CMK (cell line): ENCODE data around the gene RAI1.
"Not testable (repeated sequence)": the region's sequence is repeated elsewhere in the genome, so short reads cannot be mapped to it uniquely, and the experiment has no call there.

Experiments used
- DNase-seq: peaks from one replicate; pipeline ENCODE4 v3.0.0-alpha.2; 2010; ENCODE audit warnings: low read depth

RAI1 gene, protein sequence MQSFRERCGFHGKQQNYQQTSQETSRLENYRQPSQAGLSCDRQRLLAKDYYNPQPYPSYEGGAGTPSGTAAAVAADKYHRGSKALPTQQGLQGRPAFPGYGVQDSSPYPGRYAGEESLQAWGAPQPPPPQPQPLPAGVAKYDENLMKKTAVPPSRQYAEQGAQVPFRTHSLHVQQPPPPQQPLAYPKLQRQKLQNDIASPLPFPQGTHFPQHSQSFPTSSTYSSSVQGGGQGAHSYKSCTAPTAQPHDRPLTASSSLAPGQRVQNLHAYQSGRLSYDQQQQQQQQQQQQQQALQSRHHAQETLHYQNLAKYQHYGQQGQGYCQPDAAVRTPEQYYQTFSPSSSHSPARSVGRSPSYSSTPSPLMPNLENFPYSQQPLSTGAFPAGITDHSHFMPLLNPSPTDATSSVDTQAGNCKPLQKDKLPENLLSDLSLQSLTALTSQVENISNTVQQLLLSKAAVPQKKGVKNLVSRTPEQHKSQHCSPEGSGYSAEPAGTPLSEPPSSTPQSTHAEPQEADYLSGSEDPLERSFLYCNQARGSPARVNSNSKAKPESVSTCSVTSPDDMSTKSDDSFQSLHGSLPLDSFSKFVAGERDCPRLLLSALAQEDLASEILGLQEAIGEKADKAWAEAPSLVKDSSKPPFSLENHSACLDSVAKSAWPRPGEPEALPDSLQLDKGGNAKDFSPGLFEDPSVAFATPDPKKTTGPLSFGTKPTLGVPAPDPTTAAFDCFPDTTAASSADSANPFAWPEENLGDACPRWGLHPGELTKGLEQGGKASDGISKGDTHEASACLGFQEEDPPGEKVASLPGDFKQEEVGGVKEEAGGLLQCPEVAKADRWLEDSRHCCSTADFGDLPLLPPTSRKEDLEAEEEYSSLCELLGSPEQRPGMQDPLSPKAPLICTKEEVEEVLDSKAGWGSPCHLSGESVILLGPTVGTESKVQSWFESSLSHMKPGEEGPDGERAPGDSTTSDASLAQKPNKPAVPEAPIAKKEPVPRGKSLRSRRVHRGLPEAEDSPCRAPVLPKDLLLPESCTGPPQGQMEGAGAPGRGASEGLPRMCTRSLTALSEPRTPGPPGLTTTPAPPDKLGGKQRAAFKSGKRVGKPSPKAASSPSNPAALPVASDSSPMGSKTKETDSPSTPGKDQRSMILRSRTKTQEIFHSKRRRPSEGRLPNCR (N-terminal part only)

GRCh38 chr17:17681187-17681743, at the start of gene RAI1:
RAI1 (plus strand) TSS chr17:17681458; CDS start chr17:17792949, 111,491 bp downstream.
- DNase-seq = peak; percentile 65

DNA sequence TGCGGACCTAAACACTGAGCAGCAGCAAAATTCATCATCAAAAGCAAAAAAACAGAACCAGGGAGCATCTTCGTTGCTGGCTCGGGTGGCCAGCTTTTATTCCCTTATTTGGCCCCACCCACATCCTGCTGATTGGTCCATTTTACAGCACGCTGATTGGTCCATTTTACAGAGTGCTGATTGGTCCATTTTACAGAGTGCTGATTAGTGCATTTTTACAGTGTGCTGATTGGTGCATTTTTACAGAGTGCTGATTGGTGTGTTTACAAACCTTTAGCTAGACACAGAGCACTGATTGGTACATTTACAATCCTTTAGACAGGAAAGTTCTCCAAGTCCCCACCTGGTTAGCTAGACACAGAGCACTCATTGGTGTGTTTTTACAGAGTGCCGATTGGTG, 48.6 kb upstream of the RAI1 start:
- DNase-seq = peak; percentile 49

DNA sequence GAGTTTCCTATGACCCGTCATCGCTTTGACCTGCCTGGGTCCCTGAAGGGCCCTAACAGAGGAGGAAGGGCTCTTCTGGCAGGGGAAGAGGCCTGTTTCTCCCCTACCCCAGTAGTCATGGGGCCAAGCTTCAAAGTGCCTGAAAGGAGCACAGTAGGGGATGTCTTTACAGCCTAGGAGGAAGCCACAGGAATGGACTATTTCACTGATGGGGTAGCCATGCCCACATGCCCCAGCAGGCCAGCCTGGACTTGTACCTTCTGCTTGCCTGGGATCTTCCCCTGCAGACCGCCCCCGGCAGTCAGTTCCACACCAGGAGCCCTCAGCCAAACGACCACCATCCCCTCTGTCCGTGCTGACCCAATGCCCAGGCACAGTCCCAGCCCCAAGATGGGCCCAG, 47.9 kb upstream of the RAI1 start:
- DNase-seq = no peak

DNA sequence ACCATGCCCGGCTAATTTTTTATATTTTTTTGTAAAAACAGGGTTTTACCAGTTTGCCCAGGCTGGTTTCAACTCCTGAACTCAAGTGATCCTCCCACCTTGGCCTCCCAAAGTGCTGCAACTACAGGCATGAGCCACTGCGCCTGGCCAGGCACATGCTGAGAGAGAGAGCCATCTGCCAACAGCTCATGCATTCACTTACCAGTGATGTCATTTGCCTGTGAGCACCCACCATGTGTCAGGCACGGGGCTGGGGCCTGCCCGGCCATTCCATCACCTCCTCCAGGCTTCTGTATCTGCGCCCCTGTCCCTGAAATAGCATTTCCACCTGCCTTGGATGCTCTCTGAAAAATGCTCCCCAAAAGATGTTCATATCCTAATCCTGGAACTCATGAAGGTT, 46.1 kb upstream of the RAI1 start:
- no peak for DNase-seq

GRCh38 chr17:17635537-17636271, 45.6 kb upstream of the RAI1 start:
- not testable (repeated sequence) for DNase-seq

DNA sequence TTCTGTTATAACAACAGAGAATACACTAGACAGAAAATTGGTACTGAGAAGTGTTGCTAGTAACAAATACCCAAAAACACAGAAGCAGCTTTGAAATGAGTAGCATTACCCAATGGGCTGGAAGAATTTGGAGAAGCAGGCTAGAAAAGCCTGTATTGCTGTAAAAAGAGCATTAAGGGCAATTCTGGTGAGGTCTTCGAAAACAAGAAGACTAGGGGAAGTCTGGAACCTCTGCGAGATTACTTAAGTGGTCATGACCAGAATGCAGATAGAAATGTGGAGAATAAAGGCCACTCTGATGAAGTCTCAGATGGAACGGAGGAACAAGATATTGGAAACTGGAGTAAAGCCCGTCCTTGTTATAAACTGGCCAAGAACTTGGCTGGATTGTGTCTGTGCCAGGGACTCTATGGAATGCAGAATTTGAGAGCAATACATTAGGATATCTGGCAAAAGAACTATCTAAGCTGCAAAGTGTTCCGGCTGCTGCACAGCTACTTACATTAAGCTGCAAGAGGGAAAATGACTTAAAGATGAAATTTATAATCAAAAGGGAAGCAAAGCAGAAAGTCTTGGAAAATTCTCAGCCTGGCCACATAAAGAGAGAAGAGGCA, 44.9 kb upstream of the RAI1 start:
- DNase-seq = no peak

DNA sequence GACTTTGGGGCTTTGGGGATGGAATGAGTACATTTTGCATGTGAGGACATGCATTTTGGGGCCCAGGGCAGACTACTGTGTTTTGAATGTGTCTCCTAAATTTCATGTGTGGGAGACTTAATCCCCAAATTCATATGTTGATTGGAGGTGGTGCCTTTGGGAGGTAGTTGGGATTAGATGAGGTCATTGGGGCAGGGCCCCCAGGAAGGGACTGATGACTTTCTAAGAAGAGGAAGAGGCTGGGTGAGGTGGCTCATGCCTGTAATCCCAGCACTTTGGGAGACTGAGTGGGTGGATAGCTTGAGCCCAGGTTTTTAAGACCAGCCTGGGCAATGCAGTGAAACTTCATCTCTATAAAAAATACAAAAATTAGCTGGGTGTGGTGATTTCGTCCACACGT, 42.8 kb upstream of the RAI1 start:
- no peak for DNase-seq

DNA sequence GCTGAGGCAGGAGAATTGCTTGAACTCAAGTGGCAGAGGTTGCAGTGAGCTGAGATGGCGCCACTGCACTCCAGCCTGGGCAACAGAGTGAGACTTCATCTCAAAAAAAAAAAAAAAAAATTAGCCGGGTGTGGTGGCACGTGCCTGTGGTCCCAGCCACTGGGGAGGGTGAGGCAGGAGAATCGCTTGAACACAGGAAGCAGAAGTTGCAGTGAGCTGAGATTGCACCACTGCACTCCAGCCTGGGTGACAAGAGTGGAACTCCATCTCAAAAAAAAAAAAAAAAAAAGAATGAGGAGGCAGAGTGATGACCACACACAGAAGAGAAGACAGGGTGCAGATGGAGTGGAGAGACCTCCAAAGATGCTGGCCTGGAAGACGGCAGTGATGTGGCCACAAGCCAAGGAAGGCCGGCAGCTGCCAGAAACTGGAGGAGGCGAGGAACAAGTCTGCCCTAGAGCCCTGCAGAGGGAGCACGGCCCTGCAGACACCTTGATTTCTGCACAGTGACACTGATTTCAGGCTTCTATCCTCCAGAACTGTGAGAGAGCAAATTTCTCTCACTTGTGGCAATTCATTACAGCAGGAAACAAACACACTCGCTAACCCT, 41.5 kb upstream of the RAI1 start:
- not testable (repeated sequence) for DNase-seq

GRCh38 chr17:17641621-17642409, 39.4 kb upstream of the RAI1 start:
- DNase-seq = peak; percentile 40

DNA sequence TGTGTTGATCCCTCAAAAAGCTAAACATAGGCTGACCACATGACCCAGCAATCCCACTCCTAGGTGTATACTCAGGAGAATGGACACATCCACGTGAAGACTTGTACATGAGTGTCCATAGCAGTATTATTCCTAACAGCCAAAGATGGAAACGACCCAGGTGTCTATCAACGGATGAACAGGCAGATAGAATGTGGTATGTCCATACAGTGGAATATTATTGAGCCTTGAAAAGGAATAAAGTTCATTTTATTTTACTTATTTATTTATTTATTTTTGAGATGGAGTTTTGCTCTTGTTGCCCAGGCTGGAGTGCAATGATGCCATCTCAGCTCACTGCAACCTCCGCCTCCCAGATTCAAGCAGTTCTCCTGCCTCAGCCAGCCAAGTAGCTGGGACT, 36.1 kb upstream of the RAI1 start:
- DNase-seq = not testable (repeated sequence)

DNA sequence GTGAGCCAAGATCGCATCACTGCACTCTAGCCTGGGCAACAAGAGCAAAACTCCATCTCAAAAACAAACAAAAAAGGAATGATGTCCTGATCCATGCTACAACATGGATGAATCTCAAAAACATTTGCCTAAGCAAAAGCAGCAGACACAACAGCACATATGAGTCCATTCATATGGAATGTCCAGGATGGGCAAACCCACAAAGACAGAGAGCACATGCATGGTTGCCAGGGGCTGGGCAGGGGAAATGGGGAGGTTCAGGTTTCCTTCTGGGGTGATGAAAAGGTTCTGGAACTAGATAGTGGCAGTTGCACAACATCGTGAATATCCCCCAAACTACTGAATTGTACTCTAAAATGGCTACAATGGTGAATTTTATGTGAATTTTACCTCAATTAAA, 35.3 kb upstream of the RAI1 start:
- no peak for DNase-seq

DNA sequence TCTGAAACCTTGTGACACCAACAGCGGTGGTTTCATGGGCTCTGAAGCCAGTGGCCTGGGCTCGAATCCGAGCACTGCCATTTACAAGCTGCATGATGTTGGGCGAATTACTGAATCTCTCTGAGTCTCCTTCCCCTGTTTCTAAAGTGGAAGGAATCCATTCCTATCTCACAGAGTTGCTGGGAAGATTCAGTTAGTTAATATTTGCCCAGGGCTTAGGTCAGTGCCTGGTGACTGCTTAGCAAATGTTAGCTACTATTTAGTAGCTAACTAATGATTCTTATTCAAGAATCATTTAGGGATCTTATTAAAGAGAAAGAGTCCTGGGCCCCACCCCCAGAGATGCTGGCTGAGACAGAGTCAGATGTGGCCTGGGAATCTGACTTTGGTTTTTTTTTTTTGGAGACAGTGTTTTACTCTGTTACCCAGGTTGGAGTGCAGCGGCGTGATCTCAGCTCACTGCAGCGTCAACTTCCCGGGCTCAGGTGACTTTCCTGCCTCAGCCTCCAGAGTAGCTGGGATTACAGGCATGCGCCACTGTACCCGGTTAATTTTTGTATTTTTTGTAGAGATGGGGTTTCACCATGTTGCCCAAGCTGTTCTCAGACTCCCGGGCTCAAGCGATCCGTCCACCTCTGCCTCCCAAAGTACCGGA, 33.6 kb upstream of the RAI1 start:
- no peak for DNase-seq

GRCh38 chr17:17648762-17649161, 32.5 kb upstream of the RAI1 start:
- no peak for DNase-seq

- no peak for DNase-seq
These were observed 30.3 kb upstream of the RAI1 start for GRCh38 chr17:17650959-17651358.

GRCh38 chr17:17653343-17653742, 27.9 kb upstream of the RAI1 start:
- DNase-seq = no peak

- DNase-seq = no peak
These were observed 21.9 kb upstream of the RAI1 start for GRCh38 chr17:17659340-17659739.

DNA sequence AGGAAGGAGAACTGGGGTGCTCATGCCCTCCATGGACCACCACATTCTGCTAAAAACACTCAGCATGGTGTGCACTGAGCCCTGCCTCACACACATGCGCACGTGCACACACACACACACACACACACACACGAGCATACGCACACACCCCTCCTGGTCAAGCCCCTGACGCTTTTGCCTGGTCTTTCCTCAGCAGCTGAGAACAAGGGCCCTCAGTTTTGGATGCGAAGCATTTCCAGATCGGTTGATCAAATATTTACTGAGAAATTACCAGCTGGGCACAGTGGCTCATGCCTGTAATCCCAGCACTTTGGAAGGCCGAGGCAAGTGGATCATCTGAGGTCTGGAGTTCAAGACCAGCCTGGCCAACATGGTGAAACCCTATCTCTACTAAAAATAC, 20.1 kb upstream of the RAI1 start:
- no peak for DNase-seq

DNA sequence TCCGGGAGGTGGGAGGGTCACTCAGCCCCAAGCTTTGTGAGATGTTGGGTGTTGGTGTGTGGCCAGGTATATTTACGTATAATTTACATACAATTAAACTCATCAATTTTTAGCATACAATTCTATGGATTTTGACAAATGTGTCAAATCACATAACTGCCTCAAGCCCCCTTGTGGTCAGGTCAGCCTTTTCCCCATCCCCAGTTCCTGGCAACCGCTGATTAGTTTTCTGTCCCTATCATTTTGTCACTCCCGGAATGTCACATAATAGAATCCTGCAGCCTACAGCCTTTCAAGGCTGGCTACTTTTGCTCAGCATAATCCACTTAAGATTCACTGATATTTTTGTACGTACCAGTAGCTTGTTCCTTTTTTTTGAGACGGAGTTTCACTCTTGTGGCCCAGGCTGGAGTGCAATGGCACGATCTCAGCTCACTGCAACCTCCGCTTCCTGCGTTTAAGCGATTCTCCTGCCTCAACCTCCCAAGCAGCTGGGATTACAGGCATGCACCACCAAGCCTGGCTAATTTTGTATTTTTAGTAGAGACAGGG, 19.3 kb upstream of the RAI1 start:
- no peak for DNase-seq
